Measurements from ENCODE around the gene CD244.
A peak's percentile ranks its signal among the peaks of the same experiment; 100 is the strongest.

Gene CD244

GRCh38 chr1:160844447-160845232 is 18.0 kb downstream of the CD244 start:
- no peak for DNase-seq

DNA sequence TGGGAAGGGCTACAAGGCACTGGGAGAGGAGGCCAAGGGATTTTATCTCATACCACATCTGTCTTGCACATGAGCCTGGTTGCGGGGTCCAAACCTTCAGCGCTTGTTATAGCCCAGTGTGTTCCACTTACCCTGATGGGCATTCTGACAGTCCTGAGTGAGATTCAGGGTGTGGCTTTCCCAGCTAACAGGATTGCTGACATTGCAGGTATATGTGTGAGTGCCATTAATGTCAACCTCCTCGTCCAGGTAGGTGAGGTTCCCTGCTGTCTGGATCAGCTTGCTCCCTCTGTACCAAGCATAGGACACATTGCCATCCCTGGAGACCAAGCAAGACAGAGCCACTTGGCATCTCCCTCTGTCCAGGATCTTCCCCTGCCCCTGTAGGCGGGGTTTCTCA is 21.6 kb downstream of the CD244 start:
- DNase-seq, result no peak

DNA sequence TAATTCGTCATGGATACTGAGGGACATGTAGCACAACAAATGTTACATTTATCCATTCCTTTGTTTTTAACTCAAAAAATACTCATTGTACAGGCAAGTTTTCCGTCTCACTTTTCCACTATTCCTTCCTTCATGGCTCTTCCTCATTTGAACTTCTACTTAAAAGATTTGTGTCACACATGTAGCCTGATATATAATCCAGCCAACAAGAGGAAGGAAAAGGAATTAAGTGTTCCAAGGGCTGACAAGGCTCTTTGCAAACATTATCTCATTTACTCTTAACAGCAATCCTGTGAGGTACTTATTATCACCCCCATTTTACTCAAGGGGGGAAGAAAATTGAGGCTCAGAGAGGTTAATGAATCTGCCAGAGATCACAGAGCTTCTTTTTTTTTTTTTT is 22.9 kb downstream of the CD244 start:
- DNase-seq, result no peak

DNA sequence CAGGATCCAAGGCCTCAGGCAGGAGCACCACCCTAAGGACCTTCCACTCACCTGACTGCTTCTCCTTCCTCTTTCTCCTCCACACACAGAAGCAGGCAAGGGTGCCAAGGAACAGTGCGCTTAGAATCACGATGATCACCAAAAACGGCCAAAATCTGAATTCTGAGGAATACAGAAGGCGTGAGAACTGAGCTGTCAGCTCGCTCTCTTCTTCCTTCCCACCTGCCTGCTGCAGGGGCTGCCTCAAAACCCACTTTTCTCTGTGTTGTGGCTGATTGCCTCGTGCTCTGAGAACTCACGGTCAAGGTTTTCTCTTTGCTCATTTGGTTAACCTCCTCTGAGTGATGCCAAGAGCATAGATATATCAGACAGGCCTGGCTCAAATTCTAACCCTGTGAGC is 23.8 kb downstream of the CD244 start:
- DNase-seq, result no peak

GRCh38 chr1:160837558-160838205 is 25.0 kb downstream of the CD244 start:
- DNase-seq, result peak; percentile 76

GRCh38 chr1:160836981-160837557 is 25.6 kb downstream of the CD244 start:
- DNase-seq, result no peak

GRCh38 chr1:160836561-160836960 is 26.1 kb downstream of the CD244 start:
- no peak for DNase-seq

GRCh38 chr1:160835751-160836150 is 26.9 kb downstream of the CD244 start:
- DNase-seq, result no peak

- no peak for DNase-seq
These were observed 27.6 kb downstream of the CD244 start for GRCh38 chr1:160834945-160835565.

- peak; percentile 77 for DNase-seq
These were observed 32.1 kb downstream of the CD244 start for GRCh38 chr1:160830321-160831153.

- DNase-seq, result no peak
These were observed 32.9 kb downstream of the CD244 start for GRCh38 chr1:160829766-160830165.

- DNase-seq, result no peak
These were observed 35.3 kb downstream of the CD244 start for GRCh38 chr1:160827418-160827817.

- DNase-seq, result no peak
These were observed 36.1 kb downstream of the CD244 start for GRCh38 chr1:160826546-160826945.

GRCh38 chr1:160823296-160823695 is 39.4 kb downstream of the CD244 start:
- DNase-seq, result no peak

DNA sequence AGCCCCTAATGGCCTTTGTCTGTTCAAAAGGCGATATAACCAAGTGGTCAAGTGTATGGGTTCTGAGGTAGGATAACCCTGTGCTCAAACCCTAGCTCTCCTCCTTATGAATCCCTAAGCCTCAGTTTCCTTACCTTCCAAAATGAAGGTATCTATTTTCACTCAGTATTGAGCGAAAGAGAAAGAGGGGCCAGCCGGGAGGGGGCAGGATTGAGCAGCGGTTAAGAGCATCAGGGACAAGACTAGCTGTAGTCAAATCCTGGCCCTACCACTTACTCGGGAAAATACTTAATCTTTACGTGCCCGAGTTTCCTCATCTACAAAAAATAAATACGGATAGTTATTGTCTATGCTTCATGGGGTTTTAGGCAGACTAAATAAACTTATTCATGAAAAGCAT is 41.1 kb downstream of the CD244 start:
- DNase-seq, result no peak

DNA sequence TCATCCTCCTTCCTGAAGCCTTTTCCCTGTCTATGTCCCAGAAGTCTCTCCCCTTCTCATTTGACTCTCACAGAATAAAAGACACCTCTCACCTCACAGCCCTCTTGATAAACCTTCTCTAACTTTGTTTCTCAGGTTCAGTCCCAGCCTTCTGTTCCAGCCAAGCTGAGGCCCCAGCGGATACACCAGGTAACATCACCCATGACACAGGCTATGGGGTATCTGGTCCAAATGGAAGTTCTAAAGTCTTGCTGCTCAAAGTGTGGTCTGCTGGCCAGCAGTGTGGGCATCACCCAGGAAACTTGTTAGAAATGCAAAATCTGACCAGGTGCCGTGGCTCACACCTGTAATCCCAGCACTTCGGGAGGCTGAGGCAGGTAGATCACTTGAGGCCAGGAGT is 43.5 kb downstream of the CD244 start:
- no peak for DNase-seq

- no peak for DNase-seq
These were observed 44.3 kb downstream of the CD244 start for GRCh38 chr1:160818207-160818937.

DNA sequence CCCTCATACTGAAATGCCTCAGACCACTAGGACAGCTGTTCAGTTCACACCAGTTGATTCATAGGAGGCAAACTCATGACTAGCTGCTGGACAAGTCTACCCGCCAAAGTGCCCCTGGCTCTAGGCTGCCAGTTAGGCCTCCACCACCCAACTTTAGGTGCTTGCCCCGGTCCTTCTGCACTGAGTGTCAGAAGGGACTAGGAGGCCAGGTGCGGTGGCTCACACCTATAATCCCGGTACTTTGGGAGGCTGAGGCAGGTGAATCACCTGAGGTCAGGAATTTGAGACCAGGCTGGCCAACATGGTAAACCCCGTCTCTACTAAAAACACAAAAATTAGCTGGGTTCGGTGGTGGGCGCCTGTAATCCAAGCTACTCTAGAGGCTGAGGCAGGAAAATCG is 47.8 kb downstream of the CD244 start:
- DNase-seq, result no peak

- no peak for DNase-seq
These were observed 48.4 kb downstream of the CD244 start for GRCh38 chr1:160814316-160814715.

DNA sequence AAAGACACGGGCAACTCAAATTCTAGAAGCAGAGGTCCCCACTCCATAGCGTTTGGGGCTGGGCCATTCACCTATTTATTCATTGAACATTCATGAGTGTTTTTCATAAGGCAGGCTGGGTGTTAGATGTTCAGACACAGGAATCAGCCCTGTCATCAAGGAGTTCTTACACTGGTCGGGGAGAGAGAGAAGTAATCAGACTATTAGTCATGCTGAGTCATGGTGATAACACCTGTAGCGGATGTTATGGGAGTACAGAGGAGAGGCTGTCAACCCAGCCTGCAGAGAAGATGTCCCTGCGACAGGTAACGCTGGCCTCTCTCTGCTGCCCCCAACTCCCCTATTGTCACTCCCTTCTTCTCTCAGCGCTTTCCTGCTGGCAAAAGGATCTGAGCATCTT is 49.5 kb downstream of the CD244 start:
- no peak for DNase-seq

GRCh38 chr1:160811147-160811546 is 51.5 kb downstream of the CD244 start:
- no peak for DNase-seq

DNA sequence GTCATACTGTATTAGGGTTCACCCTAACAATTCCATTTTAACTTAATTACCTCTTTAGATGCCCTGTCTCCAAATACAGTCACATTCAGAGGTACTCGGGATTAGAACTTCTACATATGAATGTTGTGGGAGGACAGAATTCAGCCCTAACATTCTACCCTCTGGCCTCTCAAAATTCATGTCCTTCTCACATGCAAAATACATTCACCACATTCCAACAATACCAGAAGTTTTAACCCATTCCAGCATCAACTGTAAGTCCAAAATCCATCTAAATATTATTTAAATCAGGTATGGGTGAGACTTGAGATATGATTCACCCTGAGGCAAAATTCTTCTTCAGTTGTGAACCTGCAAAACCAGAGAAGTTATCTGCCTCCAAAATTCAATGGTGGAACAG is 52.2 kb downstream of the CD244 start:
- no peak for DNase-seq
